HG03432 (cell line): Measurements from ENCODE around the gene PTBP3.
A peak's percentile ranks its signal among the peaks of the same experiment; 100 is the strongest.

Experiments
- ATAC-seq: cut with Tn5 transposase; IDR thresholded peaks from one replicate; pipeline ENCODE4 v1.9.1; 2021; ENCODE audit warnings: mild to moderate bottlenecking, moderate library complexity; ENCODE audit not compliant: unreplicated experiment

The PTBP3 gene

DNA sequence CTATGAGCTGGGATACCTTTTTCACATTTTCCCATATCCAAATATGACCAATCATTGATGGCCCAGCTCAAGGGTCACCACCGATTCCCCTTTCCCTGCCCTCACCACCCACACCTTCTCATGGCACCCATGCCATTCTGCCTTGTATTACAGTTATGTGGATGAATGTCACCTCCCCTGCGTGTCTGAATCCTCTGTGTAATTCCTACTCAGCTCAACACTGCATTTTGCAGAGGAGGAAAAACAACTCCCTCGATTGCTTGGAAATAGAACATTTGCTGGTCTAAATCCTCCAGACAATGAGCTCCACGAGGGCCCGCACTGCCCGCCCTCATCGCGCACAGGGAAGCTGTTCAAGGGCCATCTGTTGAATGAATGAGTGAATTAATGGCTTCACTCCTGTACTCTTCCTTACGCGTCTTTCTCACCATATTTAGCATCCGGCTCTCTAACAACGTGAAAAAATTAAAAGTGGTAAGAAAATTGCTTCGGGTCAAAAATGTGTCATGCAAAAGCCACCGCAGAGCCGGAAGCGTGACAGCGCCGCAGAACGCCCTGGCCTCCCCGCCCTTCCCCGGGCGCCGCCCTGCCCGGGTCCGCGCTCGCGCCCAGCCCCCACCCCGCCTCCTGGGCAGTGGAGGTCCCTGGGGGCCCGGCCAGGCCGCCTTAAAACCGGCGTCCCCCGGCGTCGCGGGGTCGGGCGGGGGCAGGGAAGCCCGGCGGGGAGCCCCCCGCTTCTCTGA is 159.0 kb downstream of the PTBP3 start:
- peak; percentile 92 for ATAC-seq

DNA sequence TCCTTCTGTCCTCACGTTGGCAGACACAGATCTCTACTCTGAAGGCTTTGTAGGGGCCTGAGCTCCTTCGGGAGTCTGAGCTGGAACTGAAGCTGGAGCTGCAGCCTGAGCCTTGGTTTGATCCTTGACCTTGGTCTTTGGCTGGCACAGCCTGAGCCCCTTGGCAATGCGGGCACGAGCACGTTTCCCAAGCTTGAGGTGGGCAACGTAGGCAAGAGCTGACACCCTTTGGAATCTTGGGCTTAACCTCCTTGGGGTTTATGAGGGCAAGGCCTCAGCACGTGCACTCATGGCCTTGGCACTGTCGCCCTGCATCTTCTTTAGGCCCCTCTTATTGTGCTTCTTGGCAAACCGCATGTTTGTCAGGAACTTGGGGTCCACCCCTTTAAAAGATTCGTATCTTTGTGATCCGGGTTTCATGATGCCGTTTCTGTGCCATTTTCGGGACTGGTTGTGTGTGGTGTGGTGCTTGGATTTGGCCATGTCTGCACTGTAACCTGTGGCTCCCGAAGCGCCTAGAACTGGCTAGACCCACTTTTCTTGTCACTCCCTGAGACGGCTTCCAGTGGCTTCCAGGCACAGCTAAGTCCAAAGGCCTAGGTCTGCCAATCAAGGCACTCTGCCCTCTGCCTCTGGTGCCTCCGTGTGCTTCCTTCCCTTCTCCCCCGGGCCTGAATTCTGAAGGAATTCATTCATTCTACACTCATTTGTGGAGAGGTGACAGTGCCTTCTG is 159.8 kb downstream of the PTBP3 start:
- no peak for ATAC-seq

DNA sequence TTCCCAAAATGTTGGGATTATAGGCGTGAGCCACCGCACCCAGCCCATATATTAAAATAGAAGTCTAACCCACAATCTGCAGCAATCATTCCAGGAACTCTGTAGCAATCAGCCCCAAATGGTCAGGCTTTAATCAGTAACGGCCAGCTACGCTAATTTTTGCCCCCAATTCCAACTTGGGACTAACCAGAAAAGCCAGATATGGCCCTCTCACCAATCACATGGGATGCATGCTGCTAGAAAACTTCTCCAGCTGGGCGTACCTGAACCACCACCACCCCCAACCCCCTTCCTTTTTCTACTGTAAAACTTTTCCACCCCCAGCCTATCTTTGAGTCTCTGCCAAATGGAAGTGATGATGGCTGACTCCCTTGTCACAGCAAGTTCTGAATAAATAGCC is 162.5 kb downstream of the PTBP3 start:
- ATAC-seq = no peak

DNA sequence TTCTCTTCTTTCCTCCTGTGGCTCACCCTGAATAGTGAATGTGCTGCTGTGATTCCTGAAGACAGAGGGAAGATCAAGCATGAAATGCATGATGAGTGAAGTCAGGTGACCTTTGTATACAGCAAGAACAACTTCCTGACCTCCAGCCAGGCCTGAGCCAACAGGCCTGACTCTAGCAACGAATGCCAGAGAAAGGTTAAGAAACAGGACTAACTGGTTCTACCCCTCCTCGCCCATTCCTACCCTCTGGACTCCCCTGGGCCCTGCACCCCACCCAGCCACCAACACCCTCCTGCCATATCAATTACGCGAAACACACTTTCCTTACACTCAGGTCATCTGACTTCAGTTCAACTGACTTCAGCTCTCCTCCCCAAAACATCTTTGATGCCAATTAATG is 163.2 kb downstream of the PTBP3 start:
- ATAC-seq = no peak

DNA sequence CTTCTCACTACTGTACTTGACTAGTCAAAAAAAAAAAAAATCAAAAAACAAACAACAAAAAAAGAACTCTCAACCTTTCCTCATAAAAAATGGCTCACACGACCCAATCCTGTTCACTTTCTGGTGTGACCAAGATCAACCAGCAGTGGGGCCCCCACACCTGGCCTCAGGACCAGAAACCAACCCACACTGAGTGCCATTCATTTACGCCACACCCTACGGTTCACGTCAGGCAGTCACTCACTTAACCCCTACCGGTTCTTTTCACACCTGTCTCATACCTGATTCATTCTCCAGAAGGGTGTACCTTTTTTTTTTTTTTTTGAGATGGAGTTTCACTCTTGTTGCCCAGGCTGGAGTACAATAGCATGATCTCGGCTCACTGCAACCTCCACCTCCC is 164.1 kb downstream of the PTBP3 start:
- ATAC-seq = no peak

DNA sequence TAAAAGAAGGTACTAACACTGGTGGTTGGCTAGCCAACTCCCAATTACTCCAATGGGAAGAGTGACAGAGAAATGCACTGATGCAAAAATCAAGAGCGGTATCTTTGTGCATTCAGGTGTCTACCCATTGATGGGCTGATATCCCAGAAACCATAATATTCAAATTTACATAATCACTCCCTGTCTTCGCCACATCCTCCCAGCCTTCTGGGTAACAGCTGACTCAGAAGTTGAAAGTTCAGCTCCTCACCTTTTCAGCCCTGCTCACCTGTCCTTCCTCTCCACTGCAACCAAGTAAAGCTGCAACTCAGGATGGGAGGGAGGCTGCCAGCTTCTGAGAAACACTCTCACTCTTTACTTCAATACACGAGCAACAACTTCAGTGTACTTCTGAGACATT is 165.2 kb downstream of the PTBP3 start:
- ATAC-seq = no peak
